Measurements from ENCODE around the gene RASGRP1.

RASGRP1 gene

DNA sequence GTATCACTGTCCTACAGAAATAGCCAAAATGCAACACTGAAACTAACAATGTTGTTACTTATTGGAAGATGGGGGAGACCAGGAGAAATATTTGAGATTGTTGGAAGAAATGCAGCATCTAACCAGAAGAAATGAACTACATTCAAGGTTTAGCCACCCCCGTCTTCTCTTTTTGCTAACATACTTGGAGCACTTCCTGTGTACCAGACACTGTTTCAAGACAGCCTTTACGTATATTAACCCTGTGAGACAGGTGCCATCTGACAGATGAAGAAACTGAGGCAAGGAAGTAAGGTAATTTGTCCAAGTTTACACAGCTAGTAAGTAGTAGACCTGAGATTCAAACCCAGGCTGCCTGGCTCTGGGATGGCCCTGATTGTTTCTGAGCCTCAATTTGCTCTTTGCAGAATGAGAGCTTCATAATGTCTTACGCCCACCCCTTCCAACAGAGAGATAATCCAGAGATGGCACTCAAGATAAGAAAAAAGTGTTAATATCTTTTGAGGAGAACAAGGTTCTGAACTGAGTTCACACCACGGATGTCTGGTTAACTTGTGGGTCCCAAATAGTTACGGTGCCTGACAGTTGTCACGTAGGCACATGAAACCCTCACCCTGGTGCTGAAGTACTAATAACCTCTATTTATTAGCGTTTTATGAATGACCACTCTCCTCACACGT lies 26.1 kb downstream of the RASGRP1 start:
- in situ Hi-C loops (cut with HindIII; ENCODE audit: low sequenced_read_pairs), result no loop called here

DNA sequence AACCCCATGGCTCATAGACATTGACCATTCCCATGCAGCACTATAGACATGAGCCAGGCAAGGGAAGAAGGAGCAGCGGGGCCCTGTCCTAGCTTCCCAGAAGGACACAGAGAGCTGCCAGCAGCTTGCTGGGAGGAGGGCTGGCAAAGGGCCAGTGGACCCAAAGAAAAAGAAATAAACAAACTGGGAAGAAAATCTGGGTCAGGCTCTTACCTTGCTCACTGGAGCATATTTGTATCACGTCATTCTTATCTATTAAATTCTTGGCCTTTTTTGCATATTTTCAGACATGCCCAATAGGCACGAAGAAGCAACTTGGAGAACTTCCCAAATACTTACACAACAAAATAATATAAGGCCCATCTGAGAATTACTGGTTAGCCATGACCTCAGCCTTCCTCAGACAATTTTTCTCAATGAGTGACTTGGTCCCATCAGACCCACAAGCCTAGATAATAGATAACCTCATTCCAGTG lies 28.4 kb downstream of the RASGRP1 start:
- in situ Hi-C loops (cut with HindIII; ENCODE audit: low sequenced_read_pairs), result no loop called here

DNA sequence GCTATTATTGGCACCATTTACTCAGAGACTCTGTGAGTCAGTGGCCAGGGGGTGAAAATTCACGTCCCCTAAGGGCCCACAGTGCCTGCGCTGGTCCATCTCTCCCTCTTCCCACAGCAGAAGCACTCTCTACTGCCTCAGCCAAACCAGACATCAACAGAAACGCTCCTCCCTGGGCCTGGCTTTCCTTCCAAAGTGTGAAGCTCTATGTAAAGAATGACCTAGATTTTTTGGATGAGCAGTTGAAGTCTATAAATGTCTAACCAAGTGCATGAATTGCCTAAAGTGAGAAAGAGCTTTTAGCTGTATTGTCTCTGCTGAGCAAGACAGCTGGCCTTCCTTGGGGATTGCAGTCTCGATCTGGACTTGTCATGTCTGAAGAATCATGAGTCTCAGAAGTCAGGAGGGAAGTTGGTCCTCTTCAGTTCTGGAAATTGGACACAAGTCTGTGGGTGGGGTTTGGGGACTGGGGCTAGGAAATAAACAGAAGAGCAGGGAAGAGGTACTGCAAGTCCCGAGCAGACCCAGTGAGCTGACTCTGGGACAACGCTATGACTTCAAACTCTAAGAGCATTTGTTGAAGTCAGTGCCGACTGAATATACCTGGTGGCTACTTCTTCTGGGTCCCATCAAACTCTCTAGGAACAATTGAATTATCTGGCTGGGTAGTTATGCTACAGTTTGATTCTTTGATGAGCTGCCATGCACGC lies 29.0 kb downstream of the RASGRP1 start:
- in situ Hi-C loops (cut with HindIII; ENCODE audit: low sequenced_read_pairs), result no loop called here

DNA sequence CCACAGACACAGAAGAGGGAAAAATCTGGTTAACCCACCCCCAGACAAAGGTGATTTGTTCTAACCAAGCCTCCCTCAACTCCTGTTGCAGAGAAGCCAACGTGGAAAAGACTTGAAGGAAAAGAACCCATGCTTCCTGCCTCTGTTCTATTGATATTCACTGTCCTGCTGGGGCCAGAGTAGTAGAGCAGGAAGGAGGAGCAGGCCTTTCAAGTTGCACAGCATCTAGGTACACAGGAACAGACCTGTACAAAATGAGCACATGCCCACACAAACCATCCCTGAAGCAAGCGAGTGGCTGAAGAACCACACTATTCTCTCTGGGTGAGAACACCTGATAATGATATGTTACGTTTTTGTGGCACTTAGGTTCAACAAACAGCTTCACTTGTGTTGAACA lies 29.9 kb downstream of the RASGRP1 start:
- in situ Hi-C loops (cut with HindIII; ENCODE audit: low sequenced_read_pairs), result no loop called here

DNA sequence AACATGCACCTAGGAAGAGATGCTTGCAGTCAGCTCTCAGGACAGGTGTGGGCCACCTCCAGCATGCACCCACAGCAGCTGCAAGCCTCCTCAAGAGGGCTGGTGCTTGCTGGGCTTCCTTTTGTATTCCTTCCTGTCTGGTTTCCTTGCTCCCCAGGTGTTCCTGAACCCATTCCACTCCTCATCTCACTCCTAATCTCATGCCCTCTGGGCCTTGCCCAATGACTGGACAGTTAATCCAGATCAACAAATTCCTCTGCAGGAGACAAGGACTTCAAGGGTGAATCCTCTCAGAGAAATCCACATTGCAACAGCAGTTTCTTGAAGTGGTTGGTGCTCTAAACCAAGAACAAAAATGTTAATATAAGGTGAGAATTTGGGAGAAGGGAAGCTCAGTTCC lies 30.7 kb downstream of the RASGRP1 start:
- in situ Hi-C loops (cut with HindIII; ENCODE audit: low sequenced_read_pairs), result no loop called here

DNA sequence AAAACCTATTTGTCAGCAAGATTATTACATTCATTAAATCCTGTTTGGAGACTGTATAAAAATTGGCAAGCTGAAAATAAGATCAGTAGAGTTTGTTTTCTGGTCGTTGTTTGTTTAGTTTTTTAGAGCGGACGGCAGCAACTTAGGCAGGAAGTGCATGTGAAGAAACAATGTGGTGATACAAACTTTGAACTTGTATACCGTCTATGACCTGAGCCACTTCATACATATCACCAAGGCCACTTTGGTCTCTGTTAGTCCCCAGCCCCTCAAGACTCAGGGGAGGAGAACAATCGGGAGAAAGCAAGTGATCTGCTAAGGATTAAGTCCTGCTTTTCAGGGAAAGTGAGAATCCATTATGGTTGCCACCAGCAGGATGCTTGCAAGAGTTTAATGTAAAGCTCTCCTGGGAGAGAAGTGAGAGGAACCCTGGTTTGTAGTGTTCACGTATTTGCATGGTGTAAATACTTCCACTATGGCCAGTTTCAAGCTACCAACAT lies 31.1 kb downstream of the RASGRP1 start:
- in situ Hi-C loops (cut with HindIII; ENCODE audit: low sequenced_read_pairs), result no loop called here

DNA sequence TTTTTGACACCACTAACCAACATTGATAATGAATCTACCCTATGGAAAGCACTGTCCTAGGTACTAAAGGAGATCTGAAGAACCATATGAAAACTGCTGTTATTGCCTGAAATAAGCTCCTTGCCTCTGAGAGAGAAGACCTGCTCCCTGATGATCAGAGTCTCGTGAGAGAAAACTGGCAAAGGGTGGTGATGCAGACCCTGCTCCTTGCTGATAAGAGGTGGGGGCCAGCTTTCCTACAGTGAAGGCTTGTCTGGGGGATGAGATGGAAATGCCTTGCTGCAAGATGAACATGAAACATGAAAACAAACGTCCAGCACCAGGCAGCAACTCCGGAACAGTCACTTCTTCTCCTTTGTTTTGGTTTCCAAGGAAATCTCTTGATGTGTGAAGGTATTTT lies 31.9 kb downstream of the RASGRP1 start:
- in situ Hi-C loops (cut with HindIII; ENCODE audit: low sequenced_read_pairs), result no loop called here

DNA sequence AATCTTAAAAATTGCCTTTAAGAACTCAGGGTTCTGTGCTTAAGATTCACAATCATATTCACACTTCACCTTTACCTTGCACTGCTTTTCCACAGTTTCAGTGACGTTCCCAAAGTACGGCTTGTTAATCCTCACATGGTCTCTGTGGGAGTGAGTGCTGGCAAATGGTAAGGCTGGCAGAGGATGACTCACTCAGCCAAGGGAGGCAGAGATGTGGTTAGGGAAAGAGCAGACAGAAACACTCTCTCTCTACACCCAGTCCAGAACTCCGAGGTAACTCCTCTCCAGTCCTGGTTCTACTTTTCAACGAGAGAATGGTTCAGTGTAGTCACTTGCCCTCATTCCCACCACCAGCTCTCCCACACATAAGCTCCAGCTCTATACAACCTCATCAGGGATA lies 33.1 kb downstream of the RASGRP1 start:
- in situ Hi-C loops (cut with HindIII; ENCODE audit: low sequenced_read_pairs), result no loop called here

DNA sequence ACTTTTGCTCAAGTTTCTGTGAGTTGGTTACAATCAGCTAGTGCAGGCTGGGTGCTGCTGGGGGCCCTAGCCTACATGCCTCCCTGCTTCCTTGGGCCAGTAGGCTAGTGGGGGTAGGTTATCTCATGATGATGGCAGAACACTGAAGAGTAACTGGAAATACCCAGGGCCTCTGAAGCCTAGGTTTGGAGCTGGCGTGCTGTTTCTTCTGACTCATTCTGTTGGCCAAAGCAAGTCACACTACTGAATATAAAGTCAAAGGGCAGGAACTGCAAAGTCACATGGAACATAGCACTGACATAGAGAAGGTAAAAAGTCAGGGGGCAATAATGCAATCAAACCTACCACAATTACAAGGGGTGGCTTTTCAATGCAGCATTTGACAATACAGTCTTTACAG lies 34.5 kb downstream of the RASGRP1 start:
- in situ Hi-C loops (cut with HindIII; ENCODE audit: low sequenced_read_pairs), result no loop called here

DNA sequence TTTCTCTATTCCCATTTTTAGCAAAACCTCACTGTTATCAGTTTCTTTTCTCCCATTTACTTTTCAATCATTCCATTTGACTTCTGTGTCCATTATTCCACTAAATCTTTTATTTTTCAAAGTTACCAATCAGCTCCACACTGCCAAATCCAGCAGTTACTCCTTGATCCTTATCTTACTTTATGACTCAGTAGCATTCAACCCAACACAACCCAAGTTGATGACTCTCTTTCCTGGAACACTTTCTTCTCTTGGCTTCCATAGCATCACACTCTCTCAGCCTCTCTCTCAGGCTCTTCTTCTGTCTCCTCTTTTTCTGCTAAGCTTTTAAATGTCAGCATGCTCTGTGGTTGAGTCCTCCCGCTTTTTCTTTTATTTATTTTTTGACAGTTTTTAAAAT lies 36.3 kb downstream of the RASGRP1 start:
- in situ Hi-C loops (cut with HindIII; ENCODE audit: low sequenced_read_pairs), result no loop called here

DNA sequence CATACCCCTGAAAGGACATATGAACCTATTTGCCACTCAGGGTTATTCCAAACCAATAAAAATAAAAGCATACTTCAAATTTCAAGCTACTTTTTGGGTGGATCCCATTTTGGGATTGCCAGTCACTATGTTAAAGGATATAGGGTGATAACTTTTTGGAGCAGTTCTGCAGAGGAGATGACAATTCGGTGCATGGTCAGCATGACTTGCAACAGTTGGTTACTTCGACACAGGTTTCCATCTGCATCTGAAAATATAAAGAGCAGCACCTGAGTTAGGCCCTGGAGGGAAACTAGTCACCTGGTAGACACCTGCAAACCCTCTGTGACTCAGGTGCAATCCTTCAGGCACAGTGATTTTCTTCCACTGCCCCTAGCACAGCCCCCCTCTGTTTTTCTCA lies 38.5 kb downstream of the RASGRP1 start:
- in situ Hi-C loops (cut with HindIII; ENCODE audit: low sequenced_read_pairs), result no loop called here

DNA sequence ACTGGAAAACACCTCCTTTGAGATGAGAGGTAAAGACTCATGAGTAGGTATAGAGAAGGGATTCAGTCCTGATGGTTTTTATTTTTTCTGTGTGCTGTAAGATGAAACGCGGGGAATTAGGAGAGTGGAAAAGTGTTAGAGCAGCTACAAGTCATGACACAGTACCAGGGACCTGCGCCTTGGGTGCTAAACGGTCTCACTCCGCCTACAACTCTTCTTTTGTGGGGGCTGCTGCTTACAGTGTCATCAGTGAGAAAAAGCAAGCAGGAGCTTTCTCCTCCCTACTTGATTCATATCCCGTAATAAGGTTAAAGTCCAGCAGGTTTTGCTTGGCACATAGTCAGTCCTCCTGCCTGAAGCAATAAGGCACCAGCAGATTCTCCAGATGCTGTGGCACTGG lies 39.1 kb downstream of the RASGRP1 start:
- in situ Hi-C loops (cut with HindIII; ENCODE audit: low sequenced_read_pairs), result no loop called here

DNA sequence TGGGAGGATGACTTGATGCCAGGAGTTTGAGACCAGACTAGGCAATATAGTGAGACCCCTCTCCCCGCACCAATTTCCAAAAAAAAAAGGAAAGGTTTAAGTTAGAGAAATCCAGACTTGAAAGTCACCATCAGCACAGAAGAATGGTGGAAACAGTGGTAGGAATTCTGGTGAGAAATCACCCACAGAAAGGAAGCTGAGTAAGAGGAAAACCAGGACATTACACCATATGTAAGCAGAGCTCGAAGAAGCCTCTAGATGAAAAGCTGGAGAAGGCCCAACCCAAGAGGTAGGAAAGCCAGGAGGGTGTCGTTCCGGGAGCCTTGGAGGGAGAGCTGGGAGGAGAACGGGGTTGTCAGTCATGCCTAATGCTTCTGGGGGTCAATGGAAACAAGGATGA lies 40.5 kb downstream of the RASGRP1 start:
- in situ Hi-C loops (cut with HindIII; ENCODE audit: low sequenced_read_pairs), result no loop called here

DNA sequence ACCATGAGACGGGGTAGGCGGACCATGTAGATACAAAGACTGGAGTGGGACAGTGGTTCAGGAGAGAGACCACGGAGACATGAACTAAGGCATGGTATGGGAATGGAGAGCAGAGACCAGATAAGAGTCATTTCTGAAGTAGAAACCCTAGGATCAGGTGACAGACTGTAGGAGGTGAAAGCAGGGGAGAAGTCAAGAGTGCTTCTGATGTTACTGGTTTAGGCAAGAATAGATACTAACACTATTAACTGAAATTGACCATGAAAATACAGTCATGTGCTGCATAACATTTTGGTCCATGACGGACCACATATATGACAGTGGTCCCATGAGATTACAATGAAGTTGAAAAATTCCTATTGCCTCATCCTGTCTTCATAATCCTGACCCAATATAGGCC lies 41.7 kb downstream of the RASGRP1 start:
- in situ Hi-C loops (cut with HindIII; ENCODE audit: low sequenced_read_pairs), result no loop called here

DNA sequence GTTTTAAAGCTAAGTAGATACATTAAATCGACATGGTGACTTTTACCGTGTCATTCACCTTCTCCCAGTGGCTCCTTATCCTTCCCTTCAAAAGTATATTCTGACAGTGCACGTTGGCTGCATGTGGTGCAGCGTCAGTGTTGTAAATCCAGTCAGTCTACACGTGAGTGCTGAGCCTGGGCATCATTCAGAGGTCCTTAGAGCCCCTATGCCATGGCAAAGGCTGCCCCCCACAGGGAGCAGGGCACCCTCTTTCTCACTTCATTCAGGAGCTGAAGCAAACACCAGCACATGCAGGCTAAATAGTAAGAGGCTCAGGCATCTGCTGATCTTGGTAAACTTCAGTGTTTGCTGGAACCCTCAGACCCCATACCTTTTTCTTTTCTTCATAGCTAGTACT lies 43.3 kb downstream of the RASGRP1 start:
- in situ Hi-C loops (cut with HindIII; ENCODE audit: low sequenced_read_pairs), result no loop called here

DNA sequence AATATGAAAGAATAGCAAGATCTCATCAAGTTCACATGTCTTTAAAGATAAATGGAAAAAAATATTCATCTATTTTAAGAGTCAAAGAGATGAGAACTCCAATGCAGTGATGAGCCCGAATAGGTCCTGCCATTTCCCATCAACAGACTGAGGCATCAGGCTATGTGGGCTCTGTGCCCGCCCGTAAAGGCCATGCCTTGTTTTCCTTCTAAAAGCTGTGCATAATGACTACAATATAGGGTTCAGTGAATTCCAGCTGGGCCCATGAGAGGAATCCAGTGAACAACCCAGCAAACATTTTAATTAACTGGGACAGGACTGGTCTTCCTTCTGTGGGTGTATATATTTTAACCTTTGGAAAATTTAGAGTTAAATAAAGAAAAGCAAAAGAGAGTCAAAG lies 44.6 kb downstream of the RASGRP1 start:
- in situ Hi-C loops (cut with HindIII; ENCODE audit: low sequenced_read_pairs), result no loop called here

DNA sequence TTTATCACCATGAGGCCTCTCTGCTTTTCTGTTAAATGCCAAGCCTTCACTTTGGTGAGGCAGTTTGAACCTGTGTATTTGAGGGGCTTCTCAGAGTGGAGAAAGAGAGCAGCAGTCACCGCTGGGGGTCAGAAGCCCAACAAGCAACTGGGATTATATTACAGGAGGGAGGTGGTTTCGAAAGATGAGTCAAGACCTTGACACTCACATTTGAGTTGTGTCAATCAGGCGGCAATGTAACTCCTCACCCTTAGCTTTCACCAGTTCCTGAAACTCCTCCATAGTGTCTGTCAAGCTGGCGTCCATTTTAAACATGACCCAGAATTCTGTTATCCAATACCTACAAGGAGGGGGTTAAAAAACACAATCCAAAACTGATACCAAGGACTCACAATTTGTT lies 46.5 kb downstream of the RASGRP1 start:
- in situ Hi-C loops (cut with HindIII; ENCODE audit: low sequenced_read_pairs), result no loop called here

DNA sequence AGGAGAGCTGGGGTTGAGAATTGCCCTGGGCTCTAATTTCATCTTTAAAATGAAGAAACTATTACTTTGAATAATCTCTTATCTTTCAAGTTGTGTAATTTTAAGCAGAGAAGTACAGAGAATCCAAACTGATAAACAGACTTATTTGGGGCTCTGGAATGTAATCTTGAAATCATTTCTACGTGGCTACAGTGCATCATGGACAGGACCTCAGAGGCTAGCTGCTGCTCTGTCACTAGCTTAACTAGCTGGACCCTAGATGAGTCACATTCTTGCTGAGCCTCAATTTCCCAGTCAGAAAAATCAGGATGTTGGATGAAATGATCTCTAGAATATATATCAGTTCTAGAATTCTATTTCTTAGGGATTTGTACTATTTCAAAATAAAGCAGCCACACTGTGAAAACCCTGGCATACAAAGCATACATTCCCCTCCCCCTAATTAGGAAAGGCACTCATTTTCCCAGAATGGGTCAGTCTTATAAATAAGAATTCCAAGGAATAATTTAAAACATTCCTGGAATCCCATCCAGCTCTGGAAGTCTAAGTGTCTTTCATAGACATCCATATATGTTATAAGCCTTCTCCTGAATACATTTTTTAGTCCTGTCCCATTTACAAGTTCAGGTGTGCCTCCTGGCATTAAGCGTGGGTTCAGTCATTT lies 47.2 kb downstream of the RASGRP1 start:
- in situ Hi-C loops (cut with HindIII; ENCODE audit: low sequenced_read_pairs), result no loop called here

DNA sequence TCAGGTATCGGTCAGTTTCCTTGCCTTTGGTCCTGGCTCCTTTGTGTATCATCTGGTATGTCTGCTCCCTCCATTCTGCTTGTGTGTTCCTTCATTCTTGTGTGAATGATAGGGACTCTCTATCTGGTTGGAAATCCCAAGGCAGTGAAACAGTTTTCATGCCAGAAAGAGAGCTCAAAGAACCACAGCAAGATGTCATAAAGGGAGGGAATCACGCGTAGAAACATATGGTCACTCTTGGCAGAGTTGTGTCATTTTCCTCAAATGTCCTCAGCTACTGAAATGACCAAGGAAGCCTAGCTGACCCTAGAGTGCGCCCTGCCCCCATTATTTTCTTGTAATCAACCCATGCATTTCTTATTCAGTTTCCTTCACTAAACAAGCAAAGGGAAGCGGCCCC lies 48.0 kb downstream of the RASGRP1 start:
- in situ Hi-C loops (cut with HindIII; ENCODE audit: low sequenced_read_pairs), result no loop called here

DNA sequence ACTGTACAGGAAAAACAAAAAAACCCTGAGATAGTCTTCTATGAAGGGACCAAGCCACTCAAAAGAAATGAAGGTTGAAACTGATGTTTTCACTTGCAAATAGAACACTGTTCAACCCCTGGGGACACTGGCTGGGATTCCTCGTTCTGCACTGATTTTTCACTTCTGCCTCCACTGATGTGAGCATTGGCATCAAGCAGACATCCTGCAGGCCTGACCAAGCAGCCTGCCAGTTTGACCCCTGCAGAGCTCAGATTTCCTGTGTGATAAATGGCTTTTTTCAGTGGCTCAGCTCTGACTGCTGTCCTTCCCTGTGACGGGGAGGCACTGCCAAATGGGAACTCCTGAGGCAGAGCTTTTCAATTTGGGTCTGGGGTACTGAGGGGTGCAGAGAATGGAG lies 50.0 kb downstream of the RASGRP1 start:
- in situ Hi-C loops (cut with HindIII; ENCODE audit: low sequenced_read_pairs), result no loop called here

DNA sequence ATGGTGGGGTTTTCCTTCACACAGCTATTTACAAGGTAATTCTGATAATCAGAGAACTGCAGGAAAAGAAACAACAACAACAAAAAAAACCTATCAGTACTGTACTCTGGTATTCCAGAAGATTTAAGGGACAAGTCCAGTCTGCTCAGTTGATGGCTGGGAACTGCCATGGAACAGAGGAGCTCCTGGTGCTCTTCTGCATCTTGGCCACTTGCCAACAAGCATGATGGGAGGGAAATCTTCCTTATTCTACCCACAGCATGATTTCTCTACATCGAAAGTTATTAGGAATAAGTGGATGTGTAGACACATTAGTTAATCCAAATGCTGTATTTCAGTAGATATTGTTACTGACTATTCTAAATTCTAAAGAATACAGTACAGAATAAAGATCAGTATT lies 51.7 kb downstream of the RASGRP1 start:
- in situ Hi-C loops (cut with HindIII; ENCODE audit: low sequenced_read_pairs), result no loop called here

DNA sequence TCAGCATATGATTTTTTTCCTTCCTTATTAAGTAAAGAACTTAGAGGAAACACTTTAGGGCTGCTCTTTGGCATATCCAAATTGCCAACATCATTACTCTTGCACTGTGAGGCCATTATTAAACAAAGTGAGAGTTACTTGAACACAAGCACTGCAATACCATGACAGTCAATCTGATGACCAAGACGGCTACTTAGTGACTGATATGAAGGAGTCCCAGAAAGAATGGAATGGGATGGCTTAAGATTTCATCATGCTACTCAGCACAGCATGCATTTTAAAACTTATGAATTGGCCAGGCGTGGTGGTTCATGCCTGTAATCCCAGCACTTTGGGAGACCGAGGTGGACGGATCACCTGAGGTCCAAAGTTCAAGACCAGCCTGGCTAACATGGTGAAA lies 55.5 kb downstream of the RASGRP1 start:
- in situ Hi-C loops (cut with HindIII; ENCODE audit: low sequenced_read_pairs), result no loop called here
